Measurements from ENCODE around the gene MAGEB17. TPM values are rescaled to one million over a fixed set of nuclear protein-coding genes. Genes with fewer than 3 reads are reported as not detected.

Gene MAGEB17
- total and polyA plus RNA-seq, 2 donors, result 0.02 TPM; not detected in 1

- WGBS, result 93% methylated on average over 2 of the region's 2 CpGs
- Histone ChIP-seq H3K27ac (ENCODE audit: low read depth in 1 of 2, low read length in 1 of 2) (no peak overlapping the region), H3K27me3 (ENCODE audit: control insufficient read depth in 2 of 2, insufficient read depth in 1 of 2, low read length in 1 of 2) (no peaks in the 10 kb centered on the region), H3K4me3 (ENCODE audit: low read length in 2 of 2) (no peak overlapping the region), H3K9me3 (ENCODE audit: control insufficient read depth in 2 of 2, insufficient read depth in 1 of 2, low read length in 1 of 2) (no peaks in the 10 kb centered on the region), H3K36me3 (ENCODE audit: control insufficient read depth in 2 of 2, insufficient read depth in 2 of 2, low read length in 1 of 2) (no peaks in the 10 kb centered on the region), H3K4me1 (ENCODE audit: control insufficient read depth in 2 of 2, insufficient read depth in 2 of 2, low read length in 2 of 2) (no peaks in the 10 kb centered on the region)
- no peak for DNase-seq (ENCODE audit: low read depth in 6 of 9, low spot score in 9 of 9)
Measured at GRCh38 chrX:16212024-16212423, 44.7 kb downstream of the MAGEB17 start.

GRCh38 chrX:16212436-16212835 is 45.2 kb downstream of the MAGEB17 start:
- H3K4me3 ChIP-seq (ENCODE audit: low read length in 2 of 2), result no peak overlapping the region
- DNase-seq (ENCODE audit: low read depth in 6 of 9, low spot score in 9 of 9), result no peak
- no peak overlapping the region for H3K27ac ChIP-seq (ENCODE audit: low read depth in 1 of 2, low read length in 1 of 2)
- no peaks in the 10 kb centered on the region for H3K27me3 ChIP-seq (ENCODE audit: control insufficient read depth in 2 of 2, insufficient read depth in 1 of 2, low read length in 1 of 2)
- no peaks in the 10 kb centered on the region for H3K36me3 ChIP-seq (ENCODE audit: control insufficient read depth in 2 of 2, insufficient read depth in 2 of 2, low read length in 1 of 2)
- no peaks in the 10 kb centered on the region for H3K4me1 ChIP-seq (ENCODE audit: control insufficient read depth in 2 of 2, insufficient read depth in 2 of 2, low read length in 2 of 2)
- H3K9me3 ChIP-seq (ENCODE audit: control insufficient read depth in 2 of 2, insufficient read depth in 1 of 2, low read length in 1 of 2), result no peaks in the 10 kb centered on the region

GRCh38 chrX:16213961-16214360 is 46.7 kb downstream of the MAGEB17 start:
- WGBS, result 81% methylated on average over 2 of the region's 2 CpGs
- Histone ChIP-seq H3K4me1 (ENCODE audit: control insufficient read depth in 2 of 2, insufficient read depth in 2 of 2, low read length in 2 of 2) (no peaks in the 10 kb centered on the region), H3K27ac (ENCODE audit: low read depth in 1 of 2, low read length in 1 of 2) (no peak overlapping the region), H3K4me3 (ENCODE audit: low read length in 2 of 2) (no peak overlapping the region), H3K9me3 (ENCODE audit: control insufficient read depth in 2 of 2, insufficient read depth in 1 of 2, low read length in 1 of 2) (no peaks in the 10 kb centered on the region), H3K36me3 (ENCODE audit: control insufficient read depth in 2 of 2, insufficient read depth in 2 of 2, low read length in 1 of 2) (no peaks in the 10 kb centered on the region), H3K27me3 (ENCODE audit: control insufficient read depth in 2 of 2, insufficient read depth in 1 of 2, low read length in 1 of 2) (no peaks in the 10 kb centered on the region)
- DNase-seq (ENCODE audit: low read depth in 6 of 9, low spot score in 9 of 9), result no peak

- H3K9me3 ChIP-seq (ENCODE audit: control insufficient read depth in 2 of 2, insufficient read depth in 1 of 2, low read length in 1 of 2), result no peaks in the 10 kb centered on the region
- H3K36me3 ChIP-seq (ENCODE audit: control insufficient read depth in 2 of 2, insufficient read depth in 2 of 2, low read length in 1 of 2), result no peaks in the 10 kb centered on the region
- H3K27me3 ChIP-seq (ENCODE audit: control insufficient read depth in 2 of 2, insufficient read depth in 1 of 2, low read length in 1 of 2), result no peaks in the 10 kb centered on the region
- H3K4me3 ChIP-seq (ENCODE audit: low read length in 2 of 2), result no peak overlapping the region
- 98% methylated on average over 1 of the region's 1 CpG for WGBS
- DNase-seq (ENCODE audit: low read depth in 6 of 9, low spot score in 9 of 9), result no peak
- H3K27ac ChIP-seq (ENCODE audit: low read depth in 1 of 2, low read length in 1 of 2), result no peak overlapping the region
- no peaks in the 10 kb centered on the region for H3K4me1 ChIP-seq (ENCODE audit: control insufficient read depth in 2 of 2, insufficient read depth in 2 of 2, low read length in 2 of 2)
Measured at GRCh38 chrX:16215660-16216059, 48.4 kb downstream of the MAGEB17 start.

Other genes starting within 250 kb of the MAGEB17 start
- 0.05 TPM for gene GRPR, start 43.9 kb upstream of the MAGEB17 start, total RNA-seq
- 0.02 TPM for gene GRPR, start 43.9 kb upstream of the MAGEB17 start, polyA plus RNA-seq

Data from thymus (tissue), 11 donors.